GM18498 (cell line): ENCODE data around the gene HRH1.
"Not testable (repeated sequence)": the region's sequence is repeated elsewhere in the genome, so short reads cannot be mapped to it uniquely, and the experiment has no call there.

Experiments
- ATAC-seq: cut with Tn5 transposase; IDR thresholded peaks from one replicate; pipeline ENCODE4 v1.9.1; 2021; ENCODE audit warnings: mild to moderate bottlenecking, moderate library complexity; ENCODE audit not compliant: unreplicated experiment

Gene HRH1

GRCh38 chr3:11236588-11237461 lies 82.5 kb downstream of the HRH1 start:
- no peak for ATAC-seq

- no peak for ATAC-seq
Observed at GRCh38 chr3:11238060-11238459, 83.8 kb downstream of the HRH1 start.

GRCh38 chr3:11238880-11239279 lies 84.6 kb downstream of the HRH1 start:
- ATAC-seq: no peak

- ATAC-seq: no peak
Observed at GRCh38 chr3:11239796-11240195, 85.5 kb downstream of the HRH1 start.

- no peak for ATAC-seq
Observed at GRCh38 chr3:11240496-11240895, 86.2 kb downstream of the HRH1 start.

GRCh38 chr3:11244121-11244677 lies 89.9 kb downstream of the HRH1 start:
- ATAC-seq: no peak

- no peak for ATAC-seq
Observed at GRCh38 chr3:11245276-11245675, 91.0 kb downstream of the HRH1 start.

GRCh38 chr3:11245827-11246662 lies 91.8 kb downstream of the HRH1 start:
- ATAC-seq: no peak

GRCh38 chr3:11246663-11246970 lies 92.3 kb downstream of the HRH1 start:
- no peak for ATAC-seq

- ATAC-seq: no peak
Observed at GRCh38 chr3:11247362-11247761, 93.1 kb downstream of the HRH1 start.

- ATAC-seq: no peak
Observed at GRCh38 chr3:11248596-11248995, 94.3 kb downstream of the HRH1 start.

- no peak for ATAC-seq
Observed at GRCh38 chr3:11250902-11251806, 96.9 kb downstream of the HRH1 start.

- ATAC-seq: no peak
Observed at GRCh38 chr3:11251807-11252176, 97.5 kb downstream of the HRH1 start.

- no peak for ATAC-seq
Observed at GRCh38 chr3:11254876-11255275, 100.6 kb downstream of the HRH1 start.

GRCh38 chr3:11255537-11255936 lies 101.2 kb downstream of the HRH1 start:
- ATAC-seq: not testable (repeated sequence)

- ATAC-seq: no peak
Observed at GRCh38 chr3:11258958-11259357, 104.7 kb downstream of the HRH1 start.

GRCh38 chr3:11260460-11260859 lies 106.2 kb downstream of the HRH1 start:
- no peak for ATAC-seq

GRCh38 chr3:11269007-11269406 lies 114.7 kb downstream of the HRH1 start:
- no peak for ATAC-seq

GRCh38 chr3:11271986-11272904 lies 118.0 kb downstream of the HRH1 start, which contains the start of gene ATG7:
Gene ATG7, plus strand, starts transcription at chr3:11272397. Its CDS starts 26,299 bp downstream, at chr3:11298696.
- peak; percentile 98 for ATAC-seq
